Melanocyte of skin (primary cell): Measurements from ENCODE around the gene ADPGK. TPM values are rescaled to one million over a fixed set of nuclear protein-coding genes. Genes with fewer than 3 reads are reported as not detected.

Experiments
- total RNA-seq, 2 donors: library from RNA; depleted of rRNA; stranded (reverse); fragments of >200 nt; gene quantifications; 2 replicates each; pipeline ENCODE4 v1.2.3, GENCODE V29; 2012

The ADPGK gene
- total RNA-seq: 10 to 100 TPM; 46.5 to 73.9 TPM

DNA sequence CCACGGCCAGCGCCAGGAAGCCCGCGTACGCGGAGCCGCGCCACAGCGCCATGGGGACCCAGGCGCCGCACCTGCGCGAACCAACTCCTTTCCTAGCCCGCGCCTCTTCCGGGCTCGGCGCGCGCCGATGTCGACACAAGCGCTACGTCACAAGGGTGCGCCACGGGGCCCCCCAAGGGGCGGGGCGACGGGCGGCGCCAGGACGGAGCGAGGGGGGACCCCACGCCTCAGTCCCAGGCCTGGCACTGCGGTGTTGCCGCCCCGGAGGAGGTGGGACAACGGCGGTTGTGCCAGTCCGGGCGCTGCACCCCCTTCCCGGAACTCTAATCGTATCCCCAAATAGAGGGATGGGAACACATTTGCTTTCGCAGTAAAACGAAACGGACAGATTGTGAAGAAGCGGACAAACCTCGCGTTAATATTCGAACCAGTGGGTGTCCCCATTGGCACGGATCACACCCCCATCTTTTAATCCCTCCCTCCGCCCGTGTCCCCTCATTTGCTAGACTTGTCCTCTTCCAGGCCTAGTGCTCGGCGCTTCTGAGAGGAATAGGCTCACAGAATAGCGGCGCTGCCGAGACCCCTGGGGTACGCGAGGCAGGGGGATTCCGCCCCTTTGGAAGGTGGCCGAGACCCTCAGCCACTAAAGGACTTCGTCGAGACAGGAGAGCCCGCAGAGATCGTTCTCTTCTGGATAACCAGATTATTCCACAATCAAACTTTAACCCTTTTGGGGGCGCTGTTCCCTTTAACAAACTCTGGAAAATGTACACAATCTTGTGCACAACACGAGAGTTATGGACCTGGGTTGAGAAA lies at the start of gene ADPGK:
Gene ADPGK, minus strand, starts transcription at position 119 of the 816 bp plus-strand sequence. Its CDS starts 67 bp downstream, at position 52.

Other genes starting within 250 kb of the ADPGK start
- not detected for gene GOLGA6B, start 129.1 kb downstream of the ADPGK start, total RNA-seq
- gene HIGD2B, start 97.6 kb downstream of the ADPGK start, total RNA-seq: under 1 TPM; under 0.01 to 0.67 TPM
- 10 to 100 TPM; 24.6 to 29.9 TPM for gene BBS4, start 97.6 kb downstream of the ADPGK start, total RNA-seq